HuH-7 (cell line): ENCODE results near the gene ACTN4.
"Not testable (repeated sequence)": the region's sequence is repeated elsewhere in the genome, so short reads cannot be mapped to it uniquely, and the experiment has no call there.

Experiments
- DNase-seq: peaks from one replicate; pipeline ENCODE4 v3.0.0; 2011; ENCODE audit warnings: low spot score

ACTN4 gene

DNA sequence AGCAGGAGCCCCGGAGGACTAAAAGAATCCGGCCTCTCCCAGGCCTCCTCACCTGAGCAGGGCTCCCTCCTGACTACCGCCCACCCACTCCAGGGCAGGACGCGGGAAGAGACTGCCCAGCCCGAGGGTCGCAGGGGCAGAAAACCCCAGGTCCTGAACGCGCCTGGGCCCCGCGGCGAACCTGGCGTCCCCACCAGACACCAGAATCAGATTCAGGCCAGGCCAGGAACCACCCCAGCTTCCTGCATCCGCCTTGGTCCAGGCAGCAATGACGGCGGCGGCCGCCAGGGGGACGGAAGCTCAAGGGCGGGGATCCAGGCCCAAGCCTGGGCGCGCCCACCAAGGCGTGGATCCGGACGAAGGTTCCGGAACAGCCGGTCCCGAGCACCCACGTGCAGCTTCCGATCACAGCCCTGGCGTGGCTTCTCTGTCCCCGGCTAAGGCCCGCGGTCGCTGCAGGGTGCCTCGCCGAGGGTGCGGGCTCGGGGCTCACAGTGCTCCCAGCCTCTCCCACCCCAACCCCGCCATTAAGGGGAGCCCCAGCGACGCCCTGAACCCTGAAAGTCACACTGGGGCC, 122.3 kb downstream of the ACTN4 start:
- peak; percentile 85 for DNase-seq

DNA sequence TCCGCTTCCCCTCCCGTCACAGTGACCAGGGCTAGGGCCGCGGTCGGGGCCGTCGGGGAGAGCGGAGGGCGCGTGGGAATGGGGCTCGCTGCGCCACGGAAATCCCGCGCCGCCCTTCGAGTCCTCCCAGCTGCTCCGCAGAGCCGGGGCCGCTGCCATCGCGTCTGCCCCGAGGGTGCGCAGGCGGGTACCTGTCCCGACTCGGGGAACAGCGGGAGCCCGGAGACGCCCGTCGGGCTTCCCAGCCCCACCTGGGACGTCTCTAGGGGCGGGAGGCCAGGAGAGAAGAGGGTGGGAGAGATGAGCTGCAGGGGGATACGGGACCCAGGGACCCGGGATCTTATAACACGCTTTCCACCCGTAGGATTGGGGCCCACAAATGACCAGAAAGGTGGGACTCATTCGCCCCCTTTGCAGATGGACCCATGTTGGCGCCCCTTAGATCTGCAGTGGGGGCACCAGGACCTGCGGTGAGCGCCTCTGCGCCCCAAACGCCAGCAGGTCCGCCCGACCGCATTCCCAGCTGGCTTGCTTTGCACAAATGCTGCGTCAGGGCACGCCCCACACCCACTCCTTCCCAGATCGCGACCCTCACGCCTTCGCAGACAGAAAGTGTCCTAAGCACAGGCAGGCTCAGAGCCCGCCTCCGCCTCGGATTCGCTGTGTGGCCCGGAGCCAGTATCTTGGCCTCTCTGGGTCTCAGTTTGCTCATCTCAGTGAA, 122.9 kb downstream of the ACTN4 start:
- not testable (repeated sequence) for DNase-seq

DNA sequence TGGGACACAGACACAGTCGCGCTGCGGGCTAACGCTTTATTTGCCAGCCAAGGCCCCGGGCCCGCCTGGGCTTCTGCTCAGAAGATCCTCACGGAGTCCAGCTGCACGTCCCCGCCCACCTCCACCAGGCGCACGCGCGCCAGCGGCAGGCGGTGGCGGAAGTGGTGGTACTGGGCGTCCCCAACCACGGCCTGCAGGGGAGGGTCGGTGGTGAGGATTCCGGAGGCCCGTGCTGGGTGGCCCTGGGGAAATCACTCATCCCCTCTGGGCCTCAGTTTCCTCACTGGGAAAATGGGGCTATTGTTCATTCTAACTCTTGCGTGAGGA, 123.5 kb downstream of the ACTN4 start:
- DNase-seq, result not testable (repeated sequence)

DNA sequence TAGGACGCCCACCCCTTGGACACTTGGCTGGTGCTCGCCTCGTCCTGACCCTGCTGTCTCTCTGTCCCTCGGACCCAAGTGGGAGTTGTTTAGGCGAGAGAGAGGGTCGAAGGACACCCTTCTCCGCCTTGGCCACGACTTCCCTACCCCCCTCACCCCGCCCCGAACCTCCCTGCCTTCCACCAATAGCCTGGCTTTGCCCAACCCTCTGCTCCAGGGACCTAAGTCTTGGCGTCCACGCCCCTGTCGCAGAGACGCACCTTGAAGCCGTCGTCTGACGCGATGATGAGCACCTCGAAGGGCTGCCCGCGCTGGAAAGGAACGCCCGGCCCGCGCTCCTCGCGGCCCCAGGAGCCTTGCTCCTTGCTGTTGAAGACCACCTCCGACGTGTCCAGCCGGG, 124.1 kb downstream of the ACTN4 start:
- DNase-seq, result not testable (repeated sequence)

DNA sequence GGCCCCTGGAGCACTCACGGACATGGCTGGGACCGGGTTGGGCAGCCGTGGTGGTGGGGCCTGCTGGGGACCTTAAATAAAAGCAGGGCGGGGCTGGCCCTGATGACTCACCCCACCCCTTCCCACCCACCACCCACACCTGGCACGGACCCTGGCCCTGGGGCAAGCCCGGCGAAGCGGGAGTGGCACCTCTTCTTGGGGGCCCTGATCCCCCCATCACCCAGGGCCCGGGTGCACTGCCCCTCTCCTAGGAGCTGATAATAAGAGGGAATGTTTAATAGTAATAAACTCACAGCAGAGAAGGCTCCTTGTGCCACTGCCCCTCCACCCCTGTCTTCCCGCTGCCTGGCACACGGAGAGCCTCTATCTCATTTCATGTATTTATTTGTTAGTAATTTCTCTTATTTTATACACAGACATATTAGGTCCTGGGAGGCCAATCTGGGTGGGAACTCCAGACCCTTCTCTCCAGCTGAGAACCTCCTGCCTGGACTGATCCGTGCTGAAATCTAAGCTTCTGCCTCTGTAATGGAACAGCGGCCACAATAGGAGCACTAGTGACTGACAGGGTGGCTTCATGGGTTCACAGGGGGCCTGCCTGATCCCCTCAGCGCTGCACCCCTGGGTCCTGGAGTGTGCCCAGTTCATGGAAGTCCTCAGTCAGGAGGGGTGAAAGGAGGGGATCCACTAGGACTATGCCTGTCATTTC, 126.2 kb downstream of the ACTN4 start, which contains the start of gene LGALS7:
TSS of gene LGALS7 (minus strand) at position 49 of the 709 bp plus-strand sequence. CDS start at position 24, 25 bp downstream.
- no peak for DNase-seq

GRCh38 chr19:38774181-38774950, 126.9 kb downstream of the ACTN4 start:
- no peak for DNase-seq

DNA sequence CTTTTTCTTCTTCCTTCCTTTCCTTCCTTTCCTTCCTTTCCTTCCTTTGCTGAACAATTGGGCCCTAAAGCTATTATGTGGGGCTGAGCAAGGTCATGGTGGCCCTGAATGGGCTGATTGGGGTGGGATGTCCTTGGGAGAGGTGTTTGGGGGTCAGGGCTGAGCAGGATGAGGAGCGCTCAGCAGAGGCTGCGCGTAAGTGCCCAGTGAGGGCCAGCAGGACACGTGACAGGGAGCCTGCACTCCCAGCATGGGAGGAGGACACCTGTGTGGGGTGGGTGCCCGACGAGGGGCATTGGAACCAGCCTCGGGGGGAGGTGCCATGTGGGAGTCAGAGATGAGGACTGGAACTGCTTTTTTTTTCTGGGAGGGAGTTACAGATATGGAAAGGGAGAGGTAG, 131.3 kb downstream of the ACTN4 start:
- peak; percentile 2 for DNase-seq

DNA sequence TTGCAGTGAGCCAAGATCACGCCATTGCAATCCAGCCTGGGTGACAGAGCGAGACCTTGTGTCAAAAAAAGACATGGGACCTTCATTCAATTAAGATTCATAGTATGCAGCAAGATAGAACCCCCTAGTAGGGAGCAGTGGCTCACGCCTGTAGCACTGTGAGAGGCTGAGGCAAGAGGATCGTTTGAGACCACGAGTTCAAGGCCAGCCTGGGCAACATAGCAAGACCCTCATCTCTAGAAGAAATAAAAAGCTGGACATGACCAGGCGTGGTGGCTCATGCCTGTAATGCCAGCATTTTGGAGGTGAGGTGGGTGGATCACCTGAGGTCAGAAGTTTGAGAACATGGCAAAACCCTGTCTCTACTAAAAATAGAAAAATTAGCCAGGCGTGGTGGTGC, 133.0 kb downstream of the ACTN4 start:
- DNase-seq, result no peak

DNA sequence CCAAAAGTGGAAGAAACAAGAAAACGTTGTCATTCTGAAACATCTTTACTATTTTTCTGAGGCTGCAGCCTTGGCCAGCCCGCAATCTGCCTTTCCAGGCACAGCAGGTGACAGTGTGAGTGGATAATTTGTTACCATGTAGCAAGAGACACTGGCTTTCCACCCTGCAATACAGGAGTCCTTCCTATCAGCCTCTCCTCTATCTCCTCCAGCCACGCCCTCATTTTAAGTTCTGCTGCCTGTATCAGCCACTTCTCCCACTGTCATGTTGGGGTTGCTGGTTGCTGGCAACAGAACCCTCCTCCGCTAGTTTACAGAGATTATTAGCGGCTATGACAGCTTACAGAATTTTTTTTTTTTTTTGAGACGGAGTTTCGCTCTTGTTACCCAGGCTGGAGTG, 133.6 kb downstream of the ACTN4 start:
- no peak for DNase-seq
